ENCODE data around the gene SBF2. TPM values are rescaled to one million over a fixed set of nuclear protein-coding genes. Genes with fewer than 3 reads are reported as not detected.

The SBF2 gene
- total and polyA plus RNA-seq, 2 of the 13 experiments (the other 11 are each of a cell fraction or from before 2014, with no cell fraction given), result 24.0 to 45.8 TPM

DNA sequence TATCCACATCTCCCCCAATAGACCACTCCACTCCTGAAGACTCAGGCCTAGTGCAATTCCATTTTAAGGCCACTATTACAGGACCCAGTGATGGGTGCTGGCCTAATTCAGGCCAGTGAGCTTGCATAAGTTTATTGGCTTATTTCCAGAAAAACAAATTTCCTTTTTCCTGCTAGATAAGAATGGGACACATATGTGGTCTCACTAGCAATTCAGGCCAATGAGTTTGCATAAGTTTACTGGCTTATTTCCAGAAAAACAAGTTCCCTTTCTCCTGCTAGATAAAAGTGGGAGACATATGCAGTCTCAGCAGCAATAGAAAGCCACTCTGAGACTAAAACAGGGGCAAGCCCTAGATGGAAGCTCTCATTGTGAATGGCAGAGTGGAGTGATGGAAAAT, 33.2 kb upstream of the SBF2 start (continued):
- TF ChIP-seq ZNF281 (CRISPR knock-in tag; IDR thresholded peaks at IDR 0.05; ENCODE audit: borderline replicate concordance), result no peak
- no peak for TF ChIP-seq ZNF326 (CRISPR knock-in tag; IDR thresholded peaks at IDR 0.05; ENCODE audit: borderline replicate concordance)
- no peak for TF ChIP-seq ZNF816 (CRISPR knock-in tag; IDR thresholded peaks at IDR 0.05; ENCODE audit: borderline replicate concordance)

- no peaks in the 10 kb centered on the region for H4K20me1 ChIP-seq (ENCODE audit: insufficient read depth, low read length)
- H2AFZ ChIP-seq (ENCODE audit: low read length), result no peak overlapping the region
- no peaks in the 10 kb centered on the region for H3K9me3 ChIP-seq (ENCODE audit: low read length)
- BruUV-seq (replicated peaks), result TSS peak; percentile 97
- H3K4me2 ChIP-seq (ENCODE audit: low read depth, low read length), result peak overlapping the region; percentile 60
- H3K36me3 ChIP-seq (replicated peaks in 1 of 2; ENCODE audit: control insufficient read depth in 1 of 2, insufficient read depth in 2 of 2, low read length in 2 of 2), result no peaks in the 10 kb centered on the region
- in situ Hi-C loops (cut with HindIII; ENCODE audit: extremely low pct_ligation_motif_present, low pct_unique_long_range_greater_than_20kb), result loop anchor here (10.0 kb wide), 2 partner anchors 471 to 561 kb away; no protein-coding TSS in a partner anchor
- ATAC-seq (peak; percentile 98), FAIRE-seq (peak; percentile 97), DNase-seq (ENCODE audit: low spot score) (peak; percentile 98)
- H3K27me3 ChIP-seq (ENCODE audit: control insufficient read depth in 1 of 2, insufficient read depth in 2 of 2, low read length in 2 of 2), result no peaks in the 10 kb centered on the region
- peaks cover 74% of the 10 kb centered on the region for H3K4me1 ChIP-seq (ENCODE audit: insufficient read depth, low read length)
- H3K79me2 ChIP-seq (ENCODE audit: insufficient read depth, low read length), result no peaks in the 10 kb centered on the region
- ChIA-PET POLR2A (interaction anchor here (0.7 to 6.7 kb wide), 25 partner anchors 9 to 1012 kb away, joined by 3 to 118 read pairs (median 5); partner anchors contain the start of genes ADM, CTR9, TMEM41B and WEE1), CTCF (ENCODE audit: low intra/inter-chr PET ratio, low total read pairs) (interaction anchor here (1.8 kb wide), 1 partner anchor 40 kb away, joined by 6 read pairs; no protein-coding TSS in a partner anchor)
- peak overlapping the region; percentile 57 for H3K9ac ChIP-seq (ENCODE audit: insufficient read depth, low read depth, low read length)
- intact Hi-C loops (cut with micrococcal nuclease; ENCODE audit: unreplicated experiment), result loop anchor here (1.0 to 2.0 kb wide), 2 partner anchors 25 to 40 kb away; no protein-coding TSS in a partner anchor
- H3K27ac ChIP-seq (ENCODE audit: extremely low read length, insufficient read depth, low read length), result peak overlapping the region; percentile 90
- H3K4me3 ChIP-seq (replicated peaks in 1 of 3; ENCODE audit: insufficient read depth in 1 of 3, low read depth in 2 of 3, low read length in 3 of 3), result peak overlapping the region in 1 of 3 experiments; percentile 20; a peak in 1 of 6 replicates
- 0% methylated on average over 2 of the region's 2 CpGs for WGBS (ENCODE audit: low lambda C conversion rate)
- no peak for TF ChIP-seq JUNB (CRISPR knock-in tag; IDR thresholded peaks at IDR 0.05; ENCODE audit: borderline replicate concordance)
- TF ChIP-seq ARID3A (IDR thresholded peaks at IDR 0.05; ENCODE audit: low read depth, low read length), result no peak; the same call in 1 of the 2 replicates
- peak; percentile 61; the same call in 1 of the 2 replicates for TF ChIP-seq REPIN1 (CRISPR knock-in tag; IDR thresholded peaks at IDR 0.05; ENCODE audit: borderline replicate concordance, low read depth)
- no peak for TF ChIP-seq MXD3 (CRISPR knock-in tag; IDR thresholded peaks at IDR 0.05)
- no peak for TF ChIP-seq ZNF33B (CRISPR knock-in tag; IDR thresholded peaks at IDR 0.05)
- peak; percentile 20; the same call in 1 of the 2 replicates for TF ChIP-seq ZKSCAN1 (IDR thresholded peaks at IDR 0.05; ENCODE audit: low read length)
- peak; percentile 92 for TF ChIP-seq ZMYM4 (CRISPR knock-in tag; IDR thresholded peaks at IDR 0.05)
- TF ChIP-seq, protein P1, sequence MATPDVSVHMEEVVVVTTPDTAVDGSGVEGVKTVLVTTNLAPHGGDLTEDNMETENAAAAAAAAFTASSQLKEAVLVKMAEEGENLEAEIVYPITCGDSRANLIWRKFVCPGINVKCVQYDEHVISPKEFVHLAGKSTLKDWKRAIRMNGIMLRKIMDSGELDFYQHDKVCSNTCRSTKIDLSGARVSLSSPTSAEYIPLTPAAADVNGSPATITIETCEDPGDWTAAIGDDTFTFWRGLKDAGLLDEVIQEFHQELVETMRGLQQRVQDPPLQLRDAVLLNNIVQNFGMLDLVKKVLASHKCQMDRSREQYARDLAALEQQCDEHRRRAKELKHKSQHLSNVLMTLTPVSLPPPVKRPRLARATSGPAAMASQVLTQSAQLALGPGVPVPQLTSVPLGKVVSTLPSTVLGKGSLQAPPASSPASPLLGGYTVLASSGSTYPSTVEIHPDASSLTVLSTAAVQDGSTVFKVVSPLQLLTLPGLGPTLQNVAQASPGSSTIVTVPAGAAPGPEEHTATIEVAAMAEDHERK (CRISPR knock-in tag; IDR thresholded peaks at IDR 0.05; ENCODE audit: low read depth), result no peak
- TF ChIP-seq CAMTA2 (CRISPR knock-in tag; IDR thresholded peaks at IDR 0.05; ENCODE audit: borderline replicate concordance), result no peak
Measured at GRCh38 chr11:10326012-10326964, 32.3 kb upstream of the SBF2 start.
